Head of caudate nucleus (tissue), 42 donors: ENCODE data around the gene TRIM67.
A peak's percentile ranks its signal among the peaks of the same experiment; 100 is the strongest.
"Not testable (repeated sequence)": the region's sequence is repeated elsewhere in the genome, so short reads cannot be mapped to it uniquely, and the experiment has no call there.

ENCODE experiments used
- DNase-seq, 42 donors: peaks; one replicate each; pipeline versions ENCODE4 v3.0.0 to v3.0.0-alpha.2; 2020 to 2021; ENCODE audit warnings: mixed read lengths in 7 of 42
- intact Hi-C: fragments of 100-400 bp; cut with DNase I; formaldehyde crosslinking; loops from one replicate; pipeline ENCODE4 v1.15.0; 2022

The TRIM67 gene

DNA sequence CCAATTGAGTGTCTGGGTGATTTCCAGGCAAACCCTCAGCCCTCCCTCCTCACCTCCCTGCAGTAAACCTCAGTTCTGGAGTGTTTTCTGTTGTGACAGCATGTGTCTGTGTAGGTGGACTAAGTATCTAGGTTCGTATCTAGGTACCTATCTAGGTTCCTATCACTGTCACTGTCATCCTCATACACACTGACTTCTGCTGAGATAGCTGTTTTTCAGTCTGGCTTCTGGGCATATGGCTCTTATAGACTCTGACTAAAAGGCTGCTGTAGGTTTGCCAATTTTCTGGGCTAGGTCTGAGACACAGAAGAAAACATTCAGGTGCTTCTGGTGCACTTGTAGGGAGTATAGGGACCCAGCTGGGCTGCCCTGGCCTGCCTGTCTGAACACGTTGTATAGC lies 8.1 kb upstream of the TRIM67 start:
- no peak for DNase-seq
- intact Hi-C loops, result no loop called here

DNA sequence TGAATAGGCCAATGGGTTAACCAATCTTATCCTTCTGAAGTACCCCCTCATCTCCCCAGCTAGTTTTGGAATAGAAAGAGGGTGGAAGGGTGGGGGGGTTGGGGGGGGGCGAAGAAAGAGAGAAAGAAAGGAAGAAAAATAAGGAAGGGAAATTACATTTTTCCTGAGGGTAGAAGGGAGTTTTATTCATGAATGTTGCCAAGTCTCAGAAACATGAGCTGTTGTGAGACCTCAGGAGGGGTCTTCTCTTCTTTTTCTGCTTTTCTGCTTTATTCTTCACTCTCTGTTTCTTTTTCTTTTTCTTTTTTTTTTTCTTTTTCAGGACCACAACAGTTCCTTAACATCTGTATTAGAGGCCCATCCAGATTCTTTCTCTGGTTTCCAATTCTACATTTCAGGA lies 6.0 kb upstream of the TRIM67 start:
- no peak for DNase-seq
- intact Hi-C loops, result no loop called here

DNA sequence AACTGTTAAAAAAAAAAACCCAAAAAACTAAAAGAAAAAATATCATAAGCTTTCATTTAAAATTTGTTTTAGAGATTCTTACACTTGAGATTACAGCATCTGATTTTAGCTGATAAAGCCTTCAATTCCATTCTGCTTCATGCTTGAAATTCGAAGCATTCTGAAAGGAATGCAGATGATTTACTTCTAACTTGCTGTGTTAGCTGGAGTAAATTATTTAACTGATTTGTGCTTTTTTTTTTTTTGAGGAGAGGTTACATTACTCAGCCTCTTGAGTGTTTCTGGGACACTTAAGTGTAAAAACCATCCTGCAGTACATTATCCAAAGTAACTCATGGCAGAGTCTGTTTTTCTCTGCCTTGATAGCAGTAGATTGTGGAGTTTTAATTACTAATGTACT lies 4.5 kb upstream of the TRIM67 start:
- intact Hi-C loops, result no loop called here
- DNase-seq, result no peak

DNA sequence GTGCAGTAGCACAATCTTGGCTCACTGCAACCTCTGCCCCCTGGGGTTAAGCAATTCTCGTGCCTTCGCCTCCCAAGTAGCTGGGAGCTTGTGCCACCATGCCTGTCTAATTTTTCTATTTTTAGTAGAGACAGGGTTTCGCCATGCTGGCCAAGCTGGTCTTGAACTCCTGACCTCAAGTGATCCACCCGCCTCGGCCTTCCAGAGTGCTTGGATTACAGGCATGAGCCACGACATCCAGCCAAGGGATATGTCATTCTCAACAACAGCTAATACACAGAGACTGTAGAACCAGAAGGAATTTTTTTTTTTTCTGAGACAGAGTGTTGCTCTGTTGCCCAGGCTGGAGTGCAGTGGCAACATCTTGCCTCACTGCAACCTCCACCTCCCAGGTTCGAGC lies 3.7 kb upstream of the TRIM67 start:
- intact Hi-C loops, DNase-seq: not testable (repeated sequence)

DNA sequence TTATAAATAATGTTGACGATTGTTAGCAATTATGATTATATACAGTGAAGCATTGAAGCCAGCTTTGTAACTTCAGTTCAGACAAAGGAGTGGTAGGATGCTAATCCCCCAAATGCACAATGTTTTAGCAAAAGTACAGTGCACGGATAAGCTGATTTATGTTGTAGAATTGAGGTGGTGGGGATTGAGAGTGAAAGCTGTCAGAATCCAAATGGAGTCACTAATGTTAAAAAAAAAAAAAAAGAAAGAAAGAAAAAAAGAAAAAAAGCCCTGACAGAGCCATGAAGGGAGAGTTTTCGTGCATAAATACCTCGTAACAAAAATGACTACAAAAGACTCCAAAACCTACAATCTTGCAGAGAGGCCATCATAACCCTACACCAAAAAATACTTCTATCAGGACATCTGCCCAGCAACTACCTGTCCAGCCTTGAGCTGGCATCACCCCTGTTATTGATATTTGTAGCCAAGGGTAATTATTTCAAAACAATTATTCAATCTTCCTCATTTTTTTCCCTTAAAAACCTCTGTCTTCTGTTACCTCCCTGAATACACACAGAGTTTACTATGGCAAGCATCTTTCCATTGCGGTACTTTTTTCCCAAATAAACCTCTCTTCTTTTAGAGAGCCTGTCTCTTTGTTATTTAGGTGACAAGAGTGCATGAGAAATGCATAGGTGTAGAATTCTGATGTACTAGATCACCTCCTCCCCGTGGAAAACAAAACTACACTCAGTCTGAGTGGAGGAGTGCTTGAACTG lies 2.5 kb upstream of the TRIM67 start:
- DNase-seq, result no peak
- intact Hi-C loops, result no loop called here

DNA sequence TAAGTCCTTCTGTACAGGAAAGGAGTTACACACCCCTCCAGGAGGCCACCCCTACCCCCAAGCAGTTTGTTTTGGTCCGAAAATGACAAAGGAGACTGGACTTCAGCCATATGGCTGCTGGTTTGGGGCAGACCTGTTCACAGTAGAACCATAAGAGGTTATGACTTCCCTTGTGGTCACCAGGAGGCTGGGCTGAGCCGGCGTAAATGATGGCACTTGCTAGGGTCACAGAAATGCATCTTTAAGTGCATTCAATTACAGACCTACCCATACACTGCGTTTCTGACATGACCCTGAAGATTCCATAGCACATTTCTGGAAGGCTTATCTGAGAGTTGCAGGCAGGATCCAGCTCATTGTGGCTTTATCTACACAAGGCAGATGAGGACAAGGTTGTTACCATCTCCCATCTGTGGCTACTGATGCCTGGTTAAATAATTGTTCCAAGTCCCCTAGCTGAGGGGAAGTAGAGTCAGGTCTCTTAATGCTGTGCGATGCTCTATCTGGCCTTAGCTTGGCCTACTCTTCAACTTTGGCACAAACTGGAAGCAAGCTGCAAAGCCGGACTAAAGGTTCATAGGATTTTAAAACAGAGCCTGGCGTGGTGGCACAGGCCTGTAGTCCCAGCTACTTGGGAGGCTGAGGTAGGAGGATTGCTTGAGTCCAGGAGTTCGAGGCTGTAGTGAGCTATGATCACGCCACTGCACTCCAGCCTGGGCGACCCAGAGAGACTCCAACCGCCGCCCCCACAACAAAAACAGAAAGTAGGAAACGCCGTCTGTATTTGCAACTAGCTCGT lies 1.7 kb upstream of the TRIM67 start:
- intact Hi-C loops, result no loop called here
- no peak for DNase-seq

DNA sequence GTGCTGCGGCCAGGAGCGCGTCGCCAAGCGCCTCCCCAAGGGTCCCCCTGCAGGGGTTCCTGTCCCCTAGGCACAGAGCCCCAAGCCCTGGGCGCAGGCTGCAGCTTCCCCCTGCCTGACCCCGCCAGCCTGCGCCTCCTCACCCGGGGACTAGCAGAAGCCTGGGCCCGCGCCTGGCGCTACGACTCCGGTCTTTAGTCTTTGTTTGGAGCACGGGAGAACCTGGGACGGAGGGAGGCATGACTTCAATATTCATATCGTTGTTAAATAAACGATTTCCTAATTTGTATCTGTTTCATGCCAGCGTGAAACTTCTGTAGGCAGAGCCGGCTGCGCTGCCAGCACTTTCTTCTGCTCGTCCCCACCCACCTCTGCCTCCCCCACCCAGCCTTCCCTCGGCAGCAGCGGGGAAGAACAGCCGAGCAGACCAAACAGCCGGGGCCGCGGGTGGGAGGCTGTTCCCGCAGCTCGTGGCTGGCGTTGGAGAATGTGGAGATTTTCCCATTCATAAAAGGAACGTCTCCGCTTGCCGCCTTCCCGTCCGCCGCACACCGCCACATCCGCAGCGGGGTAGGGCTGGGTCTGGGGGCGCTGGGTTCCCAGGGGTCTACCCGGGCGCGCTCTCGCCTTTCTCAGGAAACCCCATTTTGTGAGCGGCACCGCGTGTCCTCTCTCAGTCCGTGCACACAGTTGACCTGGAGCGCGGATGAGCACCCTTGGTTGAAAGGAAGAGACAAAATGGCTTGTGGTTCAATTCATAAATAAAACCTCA lies 777 bp upstream of the TRIM67 start:
- DNase-seq, result peak in 41 of 42 donors; percentile 35 to 87 (median 66)

DNA sequence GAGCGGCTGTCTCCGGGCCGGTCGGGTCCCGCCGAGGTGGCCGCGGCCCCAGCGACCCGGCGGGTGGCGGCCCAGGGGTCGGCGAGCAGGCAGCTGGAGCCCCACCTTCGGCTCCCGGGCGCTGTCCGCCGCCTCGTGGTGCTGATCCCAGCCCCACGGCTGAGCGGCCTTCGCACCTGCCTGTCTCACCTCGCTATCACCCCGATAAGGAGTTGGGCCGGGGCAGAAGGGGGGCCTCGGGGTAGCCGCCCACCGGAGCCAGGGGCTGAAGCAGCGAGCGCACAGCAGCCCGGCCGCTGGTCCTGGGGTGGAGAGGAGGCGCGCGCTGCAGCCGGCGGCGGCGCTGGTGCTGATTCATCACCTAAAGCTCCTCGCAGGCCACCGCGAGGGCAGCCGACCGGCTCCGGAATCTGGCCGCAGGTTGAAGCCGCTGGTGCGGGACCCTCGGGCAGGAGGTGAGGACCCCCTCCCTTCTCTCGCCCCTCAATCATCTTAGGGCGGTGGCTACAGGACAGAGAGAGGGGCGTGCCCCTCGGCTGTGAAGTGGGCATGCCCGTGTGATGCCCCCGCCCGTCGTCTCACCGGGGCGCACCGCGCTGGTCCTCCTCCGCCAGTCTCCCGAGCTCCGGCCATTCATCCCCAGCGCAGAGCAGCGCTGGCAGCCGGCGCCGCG lies 575 bp downstream of the TRIM67 start:
- intact Hi-C loops, result no loop called here
- DNase-seq, result peak in 26 of 42 donors; percentile 5 to 75 (median 36)

More for the DNA sequence above, 777 bp upstream of the TRIM67 start:
- intact Hi-C loops, result no loop called here

DNA sequence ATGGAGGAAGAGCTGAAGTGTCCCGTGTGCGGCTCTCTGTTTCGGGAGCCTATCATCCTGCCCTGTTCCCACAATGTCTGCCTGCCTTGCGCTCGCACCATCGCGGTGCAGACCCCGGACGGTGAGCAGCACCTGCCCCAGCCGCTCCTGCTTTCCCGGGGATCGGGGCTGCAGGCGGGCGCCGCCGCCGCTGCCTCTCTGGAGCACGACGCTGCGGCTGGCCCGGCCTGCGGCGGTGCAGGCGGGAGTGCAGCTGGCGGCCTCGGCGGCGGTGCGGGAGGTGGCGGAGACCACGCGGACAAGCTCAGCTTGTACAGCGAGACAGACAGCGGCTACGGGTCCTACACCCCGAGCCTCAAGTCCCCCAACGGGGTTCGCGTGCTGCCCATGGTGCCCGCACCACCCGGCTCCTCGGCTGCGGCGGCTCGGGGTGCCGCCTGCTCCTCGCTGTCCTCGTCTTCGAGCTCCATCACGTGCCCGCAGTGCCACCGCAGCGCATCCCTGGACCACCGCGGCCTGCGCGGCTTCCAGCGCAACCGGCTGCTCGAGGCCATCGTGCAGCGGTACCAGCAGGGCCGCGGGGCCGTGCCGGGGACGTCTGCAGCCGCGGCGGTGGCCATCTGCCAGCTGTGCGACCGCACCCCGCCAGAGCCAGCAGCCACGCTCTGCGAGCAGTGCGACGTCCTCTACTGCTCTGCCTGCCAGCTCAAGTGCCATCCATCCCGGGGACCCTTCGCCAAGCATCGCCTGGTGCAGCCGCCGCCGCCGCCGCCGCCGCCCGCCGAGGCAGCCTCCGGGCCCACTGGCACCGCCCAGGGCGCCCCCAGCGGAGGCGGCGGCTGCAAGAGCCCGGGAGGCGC lies 1.3 kb downstream of the TRIM67 start:
- intact Hi-C loops, result no loop called here
- DNase-seq, result peak in 11 of 42 donors; percentile 8 to 39 (median 22)

DNA sequence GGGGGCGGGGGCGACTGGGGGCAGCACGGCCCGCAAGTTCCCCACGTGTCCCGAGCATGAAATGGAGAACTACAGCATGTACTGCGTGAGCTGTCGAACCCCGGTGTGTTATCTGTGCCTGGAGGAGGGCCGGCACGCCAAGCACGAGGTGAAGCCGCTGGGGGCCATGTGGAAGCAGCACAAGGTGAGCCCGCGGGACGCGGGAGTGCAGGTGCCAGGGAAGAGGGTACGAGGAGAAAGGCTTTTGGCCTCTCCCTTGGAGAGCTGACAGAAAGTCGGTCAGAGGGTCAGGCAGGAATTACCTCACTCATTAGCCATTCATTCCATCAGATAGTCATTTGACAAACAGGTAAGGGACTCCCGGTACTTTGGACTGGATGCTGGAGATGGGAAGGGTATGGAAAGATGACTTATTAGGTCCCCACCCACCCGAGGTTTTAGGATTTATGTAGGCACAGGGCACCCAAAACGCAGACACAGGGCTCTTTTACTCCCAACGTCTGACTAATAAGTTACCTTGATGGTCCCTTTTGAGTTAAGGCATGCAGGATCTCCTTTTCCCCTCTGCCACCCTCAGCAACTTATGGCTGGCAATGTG lies 2.1 kb downstream of the TRIM67 start:
- intact Hi-C loops, result no loop called here

DNA sequence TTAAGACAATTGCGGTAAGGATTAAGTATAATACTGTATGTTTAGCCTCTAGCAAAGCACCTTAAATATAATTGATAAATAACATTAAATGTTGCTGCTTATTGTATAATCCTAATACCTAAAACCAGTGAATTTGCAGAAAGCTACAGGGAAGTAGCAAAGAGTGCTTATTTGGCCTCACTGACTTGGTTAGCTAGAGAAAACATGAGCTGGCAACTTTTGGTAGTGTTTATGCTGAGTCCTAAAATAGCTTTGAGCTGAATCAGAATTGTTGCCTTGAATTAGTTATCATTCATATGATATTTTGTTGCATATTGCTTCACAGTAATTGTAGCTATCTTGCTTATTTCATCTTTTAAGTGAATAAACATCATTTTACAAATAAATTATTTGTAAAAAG lies 3.5 kb downstream of the TRIM67 start:
- no peak for DNase-seq
- intact Hi-C loops, result no loop called here

More for the DNA sequence above, 2.1 kb downstream of the TRIM67 start:
- no peak for DNase-seq

DNA sequence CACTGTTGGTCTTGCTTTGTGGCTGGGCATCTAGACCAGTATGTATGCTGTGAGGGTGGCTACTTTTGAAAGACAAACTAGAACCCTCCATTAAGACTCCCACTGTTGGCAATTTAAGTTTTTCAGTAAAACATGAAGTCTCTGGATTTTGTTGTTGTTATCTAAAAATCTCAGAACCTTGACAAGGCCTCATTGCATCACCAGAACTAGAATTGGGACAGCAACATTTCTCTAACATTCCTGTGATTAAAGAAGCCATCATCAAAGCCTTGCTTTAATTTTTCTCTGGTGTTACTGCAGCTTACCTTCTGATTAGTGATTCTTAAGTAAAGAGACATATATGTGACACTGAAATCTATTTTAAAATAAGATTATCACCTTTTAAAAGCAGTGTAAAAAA lies 4.5 kb downstream of the TRIM67 start:
- no peak for DNase-seq
- intact Hi-C loops, result no loop called here

DNA sequence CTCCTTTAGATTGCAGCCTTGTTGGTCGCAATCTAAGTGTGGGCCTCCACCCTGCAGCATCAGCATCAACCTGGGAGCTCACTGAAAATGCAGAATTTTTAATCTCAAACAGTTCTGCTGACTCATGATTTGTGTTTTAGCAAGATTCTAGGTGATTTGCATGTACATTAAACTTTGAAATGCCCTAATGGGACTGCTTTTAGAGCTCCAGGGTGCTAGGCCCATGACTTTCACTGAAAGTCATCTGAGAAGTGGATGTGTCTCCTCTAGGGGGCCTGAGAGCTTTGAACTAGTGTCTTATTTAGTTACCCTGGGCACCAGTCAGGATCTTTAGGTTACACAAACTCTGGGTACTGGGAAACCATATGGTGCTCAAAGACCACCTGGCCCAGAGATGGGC lies 9.0 kb downstream of the TRIM67 start:
- intact Hi-C loops, result no loop called here

DNA sequence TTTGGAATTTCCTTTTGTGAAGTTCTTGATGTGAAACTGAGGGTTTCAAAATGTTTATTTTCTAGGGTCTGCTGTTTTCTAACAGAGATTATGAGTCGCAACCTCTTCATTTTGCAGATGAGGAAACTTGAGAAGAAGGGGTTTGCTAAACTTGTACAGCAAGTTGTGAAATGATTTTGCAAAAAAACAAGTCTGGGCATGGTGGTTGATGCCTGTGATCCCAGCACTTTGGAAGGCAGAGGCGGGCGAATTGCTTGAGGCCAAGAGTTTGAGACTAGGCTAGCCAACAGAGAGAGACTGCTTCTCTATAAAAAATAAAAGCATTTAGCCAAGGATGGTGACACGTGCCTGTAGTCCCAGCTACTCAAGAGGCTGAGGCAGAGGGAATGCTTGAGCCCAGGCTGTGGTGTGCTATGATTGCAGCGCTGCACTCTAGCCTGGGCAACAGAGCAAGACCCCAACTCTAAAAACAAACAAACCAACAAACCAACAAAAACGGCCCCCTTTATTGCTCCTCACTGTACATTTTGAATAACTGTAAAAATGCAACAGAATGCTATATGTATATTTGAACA lies 9.9 kb downstream of the TRIM67 start:
- no peak for DNase-seq
- intact Hi-C loops, result no loop called here

More for the DNA sequence above, 9.0 kb downstream of the TRIM67 start:
- no peak for DNase-seq

DNA sequence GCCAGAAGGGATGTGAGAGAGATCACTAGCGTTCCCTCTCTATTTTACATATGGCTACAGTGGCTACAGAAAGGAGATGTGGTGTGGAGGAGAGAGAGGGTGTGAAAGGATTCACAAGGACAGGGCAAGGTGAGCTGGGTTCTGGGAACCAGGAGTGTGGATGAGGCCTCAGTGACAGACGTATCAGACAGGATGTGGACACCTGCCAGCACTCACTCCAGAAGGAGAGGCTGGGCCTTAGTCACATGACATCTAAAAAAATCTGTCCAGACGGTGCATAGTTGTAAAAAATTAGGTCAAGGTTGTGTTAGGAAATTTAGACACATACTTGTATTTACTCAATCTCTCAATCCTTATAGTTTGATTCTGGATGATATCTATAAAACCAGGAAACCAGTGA lies 10.6 kb downstream of the TRIM67 start:
- no peak for DNase-seq
- intact Hi-C loops, result no loop called here

DNA sequence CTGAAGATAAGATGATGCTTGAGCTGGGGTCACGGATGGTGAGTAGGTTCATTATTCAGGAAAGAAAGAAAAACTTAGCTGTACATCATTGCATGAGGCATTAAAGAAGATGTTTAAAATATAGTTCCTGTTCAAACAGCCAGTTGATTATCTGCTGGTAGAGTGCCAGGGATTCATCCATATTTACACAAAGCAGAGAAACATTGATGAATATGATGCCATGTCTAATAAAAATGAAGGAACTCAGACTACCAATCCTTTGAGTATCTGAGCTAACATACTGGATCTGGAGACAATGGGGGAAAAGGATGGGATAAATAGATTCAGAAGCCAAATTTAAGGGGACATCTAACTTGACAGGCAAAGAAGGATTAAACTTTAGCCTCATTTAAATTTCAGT lies 14.6 kb downstream of the TRIM67 start:
- DNase-seq, result no peak
- intact Hi-C loops, result no loop called here

DNA sequence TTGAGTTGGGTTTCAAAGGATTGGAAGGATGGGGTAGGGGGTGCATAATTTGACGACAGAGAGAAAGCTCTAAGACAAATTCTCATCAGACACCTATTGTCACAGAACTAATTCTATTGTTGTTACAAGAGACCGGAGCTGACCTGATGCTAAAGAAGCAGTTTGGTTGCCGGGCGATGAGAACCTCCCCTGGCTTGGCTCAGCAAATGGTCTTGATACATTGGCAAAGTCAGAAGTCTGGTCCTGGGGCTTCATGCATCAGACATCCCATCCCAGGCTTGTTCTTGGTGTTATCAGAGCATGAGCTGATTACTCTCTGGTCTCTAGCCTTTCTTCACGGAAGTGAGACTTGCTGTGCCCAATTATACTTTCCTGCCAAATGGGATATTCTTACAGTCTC lies 15.4 kb downstream of the TRIM67 start:
- no peak for DNase-seq
- intact Hi-C loops, result no loop called here

DNA sequence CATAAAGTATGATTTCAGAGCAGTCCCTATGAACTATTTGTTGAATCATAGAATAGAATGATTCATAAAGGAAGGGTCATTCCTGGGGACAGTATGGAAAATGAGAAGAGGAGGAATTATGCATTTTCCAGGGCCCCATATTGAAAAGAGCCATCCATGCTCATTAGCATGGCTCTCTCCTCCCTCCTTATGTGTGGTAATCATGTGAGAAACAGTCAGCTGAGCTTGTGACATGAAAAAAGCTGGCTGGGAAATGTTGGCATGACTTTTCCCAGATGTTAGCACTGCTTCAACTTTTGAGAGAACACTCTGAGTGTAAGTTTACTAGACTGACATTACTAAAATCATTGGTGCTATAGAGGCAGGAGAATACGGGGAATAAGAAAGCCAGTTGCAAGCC lies 16.1 kb downstream of the TRIM67 start:
- intact Hi-C loops, result no loop called here
- DNase-seq, result no peak
